WERI-Rb-1 (cell line): ENCODE results near the gene RASD1.
A peak's percentile ranks its signal among the peaks of the same experiment; 100 is the strongest.

ENCODE experiments used
- DNase-seq: peaks from one replicate; pipeline ENCODE4 v3.0.0-alpha.2; 2020
- H3K27ac ChIP-seq: fragments of 250-450 bp; sonication (Bioruptor Pico); 2 replicates; pipeline ENCODE4 v1.5.1; 2020; ENCODE audit warnings: mild to moderate bottlenecking, moderate library complexity
- H3K27me3 ChIP-seq: fragments of 250-450 bp; sonication (Bioruptor Pico); 2 replicates; pipeline ENCODE4 v1.5.1; 2021; ENCODE audit warnings: mild to moderate bottlenecking, low read depth, moderate library complexity; ENCODE audit not compliant: insufficient read depth, severe bottlenecking
- H3K36me3 ChIP-seq: fragments of 250-450 bp; sonication (Bioruptor Pico); 2 replicates; pipeline ENCODE4 v1.5.1; 2020; ENCODE audit warnings: mild to moderate bottlenecking, moderate library complexity
- H3K4me3 ChIP-seq: 2 replicates; pipeline ENCODE4 v1.5.1; 2011; ENCODE audit warnings: low read depth, mild to moderate bottlenecking, control low read depth, low read length
- H3K9me3 ChIP-seq: fragments of 250-450 bp; sonication (Bioruptor Pico); 2 replicates; pipeline ENCODE4 v1.5.1; 2021; ENCODE audit warnings: mild to moderate bottlenecking, moderate library complexity; ENCODE audit not compliant: severe bottlenecking
- TF ChIP-seq, protein P1 (sequence below): IDR thresholded peaks from 2 replicates; pipeline ENCODE4 v1.5.1; 2011; ENCODE audit warnings: low read depth, mild to moderate bottlenecking, control low read depth, inconsistent platforms, low read length

RASD1 gene

DNA sequence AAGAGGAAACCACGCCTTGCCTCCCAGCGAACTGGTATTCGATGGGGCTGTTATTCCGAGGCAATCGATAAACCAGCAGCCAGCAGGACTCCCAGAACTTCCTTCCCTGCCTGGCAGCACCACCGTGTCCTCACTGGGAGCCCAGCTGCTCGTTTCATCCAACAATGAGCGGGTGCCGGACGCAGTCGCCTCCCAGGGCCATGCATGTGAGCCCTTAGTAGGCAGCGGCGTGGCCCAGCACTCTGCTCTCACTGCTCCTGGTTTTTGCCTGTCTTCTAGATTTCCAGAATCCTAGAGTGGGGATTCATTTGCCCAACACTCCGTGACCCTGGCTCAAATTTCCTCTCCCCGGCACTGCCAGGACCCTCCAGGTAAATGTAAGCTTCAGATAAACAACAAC lies 29.1 kb upstream of the RASD1 start:
- no peaks in the 10 kb centered on the region for H3K36me3 ChIP-seq
- DNase-seq, result no peak
- TF ChIP-seq, protein P1, sequence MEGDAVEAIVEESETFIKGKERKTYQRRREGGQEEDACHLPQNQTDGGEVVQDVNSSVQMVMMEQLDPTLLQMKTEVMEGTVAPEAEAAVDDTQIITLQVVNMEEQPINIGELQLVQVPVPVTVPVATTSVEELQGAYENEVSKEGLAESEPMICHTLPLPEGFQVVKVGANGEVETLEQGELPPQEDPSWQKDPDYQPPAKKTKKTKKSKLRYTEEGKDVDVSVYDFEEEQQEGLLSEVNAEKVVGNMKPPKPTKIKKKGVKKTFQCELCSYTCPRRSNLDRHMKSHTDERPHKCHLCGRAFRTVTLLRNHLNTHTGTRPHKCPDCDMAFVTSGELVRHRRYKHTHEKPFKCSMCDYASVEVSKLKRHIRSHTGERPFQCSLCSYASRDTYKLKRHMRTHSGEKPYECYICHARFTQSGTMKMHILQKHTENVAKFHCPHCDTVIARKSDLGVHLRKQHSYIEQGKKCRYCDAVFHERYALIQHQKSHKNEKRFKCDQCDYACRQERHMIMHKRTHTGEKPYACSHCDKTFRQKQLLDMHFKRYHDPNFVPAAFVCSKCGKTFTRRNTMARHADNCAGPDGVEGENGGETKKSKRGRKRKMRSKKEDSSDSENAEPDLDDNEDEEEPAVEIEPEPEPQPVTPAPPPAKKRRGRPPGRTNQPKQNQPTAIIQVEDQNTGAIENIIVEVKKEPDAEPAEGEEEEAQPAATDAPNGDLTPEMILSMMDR, result no peak
- no peaks in the 10 kb centered on the region for H3K27me3 ChIP-seq
- no peak overlapping the region for H3K4me3 ChIP-seq
- no peak overlapping the region for H3K27ac ChIP-seq
- peaks cover 4% of the 10 kb centered on the region for H3K9me3 ChIP-seq

DNA sequence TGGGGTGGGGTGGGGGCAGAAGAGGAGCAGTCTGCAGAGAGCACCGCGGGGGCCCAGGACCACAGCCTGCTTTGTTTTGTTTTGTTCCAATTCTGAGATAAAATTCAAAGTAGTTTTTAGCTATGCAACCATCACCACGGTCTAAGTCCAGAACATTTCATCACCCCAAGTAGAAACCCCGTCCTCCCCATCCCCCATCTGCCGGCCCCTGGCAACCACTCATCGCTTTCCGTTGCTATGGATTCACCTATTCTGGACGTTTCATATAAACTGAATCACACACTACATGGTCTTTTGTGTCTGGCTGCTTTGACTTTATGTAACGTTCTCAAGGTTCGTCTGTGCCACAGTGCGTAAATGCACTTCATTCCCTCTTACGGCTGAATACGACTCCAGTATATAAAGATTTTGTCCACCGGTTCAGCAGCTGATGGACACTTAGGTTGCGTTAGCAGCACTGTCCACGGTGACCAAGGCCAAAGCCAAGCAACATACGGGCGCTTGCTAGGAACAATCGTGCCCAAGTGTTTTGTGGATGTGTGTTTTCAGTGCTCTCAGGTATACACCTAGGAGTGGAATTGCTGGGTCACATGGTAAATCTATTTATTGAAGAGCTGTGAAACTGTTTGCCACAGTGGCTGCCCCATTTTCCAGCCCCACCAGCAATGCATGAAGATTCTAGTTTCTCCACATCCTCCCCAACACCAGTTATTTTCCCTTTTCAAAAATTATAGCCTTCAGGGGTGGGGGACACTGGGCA lies 27.7 kb upstream of the RASD1 start:
- H3K27me3 ChIP-seq, result no peaks in the 10 kb centered on the region
- TF ChIP-seq, protein P1, result no peak

DNA sequence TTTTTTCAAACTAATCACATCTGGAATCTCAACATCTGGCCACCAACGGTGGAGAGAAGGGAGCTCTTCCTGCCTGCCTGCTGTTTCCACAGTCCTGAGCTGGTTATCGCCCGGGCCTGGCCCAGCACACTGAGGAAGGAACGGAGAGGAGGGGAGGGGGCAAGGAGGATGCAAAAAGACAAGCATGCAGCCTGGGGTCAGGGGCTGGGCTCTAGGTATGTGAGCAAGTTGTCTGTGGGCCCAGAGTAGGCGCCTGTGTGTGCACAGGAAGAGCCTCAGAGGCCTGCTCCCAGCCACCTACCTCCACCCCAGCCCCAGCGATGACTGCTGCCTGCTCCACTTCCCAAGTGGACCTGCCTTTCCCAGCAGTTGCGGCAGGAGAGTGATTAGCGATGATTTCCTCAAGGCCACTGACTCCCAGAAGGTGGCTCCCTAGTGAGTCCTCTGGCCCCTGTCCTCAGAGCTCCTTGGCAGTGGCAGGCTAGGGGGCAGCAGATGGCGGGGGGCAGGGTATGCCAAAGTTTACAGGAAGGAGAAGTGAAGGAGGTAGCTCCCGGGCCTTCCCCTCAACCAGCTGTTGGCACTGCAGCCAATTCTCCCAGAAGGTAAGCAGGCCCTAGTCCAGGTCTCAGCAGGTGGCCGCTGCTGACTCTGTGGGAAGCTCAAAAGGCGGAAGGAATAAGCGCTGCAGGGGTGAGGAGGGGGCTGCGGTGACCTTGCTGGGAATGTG lies 27.0 kb upstream of the RASD1 start:
- H3K4me3 ChIP-seq, result no peak overlapping the region
- no peaks in the 10 kb centered on the region for H3K36me3 ChIP-seq
- H3K9me3 ChIP-seq, result peaks cover 4% of the 10 kb centered on the region
- peak overlapping the region; percentile 23 for H3K27ac ChIP-seq
- peak; percentile 86 for DNase-seq
- H3K27me3 ChIP-seq, result no peaks in the 10 kb centered on the region
- TF ChIP-seq, protein P1, result peak; percentile 44

More for the DNA sequence above, 27.7 kb upstream of the RASD1 start:
- no peak overlapping the region for H3K4me3 ChIP-seq
- no peaks in the 10 kb centered on the region for H3K36me3 ChIP-seq
- H3K9me3 ChIP-seq, result peaks cover 4% of the 10 kb centered on the region
- no peak for DNase-seq
- H3K27ac ChIP-seq, result peak overlapping the region; percentile 9; the same call in 1 of the 2 replicates

DNA sequence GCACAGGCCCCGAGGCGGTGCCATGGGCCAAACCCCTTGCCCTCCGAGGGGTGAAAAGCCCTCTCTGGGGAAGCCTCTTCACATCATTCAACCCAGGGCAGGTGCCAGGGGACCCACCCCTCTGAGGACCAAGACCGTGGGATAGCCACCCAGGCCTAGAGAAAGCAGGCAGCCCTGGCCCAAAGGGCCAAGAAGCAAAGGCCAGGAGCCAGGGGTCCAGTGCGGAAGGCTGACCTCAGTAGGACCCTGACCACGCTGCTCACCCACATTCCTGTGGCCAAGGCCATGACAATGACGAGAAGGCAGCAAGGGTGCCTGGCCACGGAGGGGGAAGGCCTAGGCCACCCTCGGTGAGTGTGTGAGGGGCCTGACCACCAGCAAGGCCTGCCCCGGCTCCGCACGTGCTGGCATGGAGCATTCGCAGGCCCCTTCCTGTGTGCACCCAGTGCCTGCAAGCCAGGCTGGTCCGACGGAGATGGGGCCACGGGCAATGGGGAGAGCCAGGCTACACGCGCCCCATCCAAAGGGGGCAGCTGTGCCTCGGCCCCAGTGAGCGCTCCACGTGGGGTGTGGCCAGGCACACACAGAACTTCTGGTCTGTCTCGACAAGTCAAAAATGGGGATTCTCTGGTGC lies 24.5 kb upstream of the RASD1 start:
- Histone ChIP-seq H3K4me3 (no peak overlapping the region), H3K27me3 (no peaks in the 10 kb centered on the region), H3K36me3 (no peaks in the 10 kb centered on the region), H3K9me3 (peaks cover 4% of the 10 kb centered on the region), H3K27ac (no peak overlapping the region)
- DNase-seq, result no peak
- TF ChIP-seq, protein P1, result no peak

DNA sequence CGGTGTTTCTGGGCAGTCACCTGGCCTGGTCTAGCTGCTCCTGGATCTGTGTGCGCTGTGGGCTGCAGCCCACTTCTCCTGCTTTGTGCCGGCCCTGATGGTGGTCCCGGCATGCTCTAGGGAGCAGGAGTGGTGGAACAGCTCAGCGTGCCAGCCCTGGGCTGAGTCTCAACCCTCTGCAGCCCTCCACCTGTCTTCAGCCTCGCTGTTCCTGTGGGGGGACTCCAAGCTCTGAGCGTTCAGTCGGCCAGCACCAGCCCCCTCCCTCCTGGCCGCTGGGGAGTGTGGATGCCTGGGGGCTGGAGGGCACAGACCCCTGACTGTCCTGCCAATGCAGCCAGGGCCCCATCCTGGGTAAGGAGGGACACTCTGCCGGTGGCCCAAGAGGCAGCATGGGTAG lies 23.7 kb upstream of the RASD1 start:
- DNase-seq, result no peak
- Histone ChIP-seq H3K27me3 (no peaks in the 10 kb centered on the region), H3K4me3 (no peak overlapping the region), H3K27ac (no peak overlapping the region), H3K36me3 (no peaks in the 10 kb centered on the region), H3K9me3 (peaks cover 4% of the 10 kb centered on the region)
- TF ChIP-seq, protein P1, result no peak
